ENCODE results near the gene MT1B.

Gene MT1B

DNA sequence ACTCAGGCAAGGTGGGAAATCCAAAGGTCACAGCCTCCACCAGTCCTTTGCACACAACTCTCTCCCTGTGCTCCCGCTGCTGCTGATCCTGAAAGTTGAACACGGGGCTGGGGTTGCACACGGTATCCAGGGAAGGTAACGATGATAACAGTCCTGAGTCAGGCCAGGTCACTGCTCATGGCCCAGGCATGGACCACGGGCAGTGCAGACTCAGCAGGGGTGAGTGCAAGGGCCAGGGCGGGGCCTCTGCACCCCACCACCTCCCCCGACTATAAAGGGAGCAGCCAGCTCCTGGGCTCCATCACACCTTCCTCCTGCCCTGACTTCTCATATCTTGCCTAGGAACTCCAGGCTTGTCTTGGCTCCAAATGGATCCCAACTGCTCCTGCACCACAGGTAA, at the start of gene MT1B:
Gene MT1B (plus strand): TSS at position 301 of the 400 bp plus-strand sequence. CDS start 68 bp downstream, at position 369.
- no peak for DNase-seq (ENCODE audit: low read depth in 3 of 3)

GRCh38 chr16:56603589-56603988, 48.1 kb upstream of the MT1B start:
- no peak for DNase-seq (ENCODE audit: low read depth in 3 of 3)

- DNase-seq (ENCODE audit: low read depth in 3 of 3) = no peak
Observed at GRCh38 chr16:56604966-56605365, 46.7 kb upstream of the MT1B start.

- DNase-seq (ENCODE audit: low read depth in 3 of 3) = no peak
Observed at GRCh38 chr16:56605475-56605874, 46.2 kb upstream of the MT1B start.

DNA sequence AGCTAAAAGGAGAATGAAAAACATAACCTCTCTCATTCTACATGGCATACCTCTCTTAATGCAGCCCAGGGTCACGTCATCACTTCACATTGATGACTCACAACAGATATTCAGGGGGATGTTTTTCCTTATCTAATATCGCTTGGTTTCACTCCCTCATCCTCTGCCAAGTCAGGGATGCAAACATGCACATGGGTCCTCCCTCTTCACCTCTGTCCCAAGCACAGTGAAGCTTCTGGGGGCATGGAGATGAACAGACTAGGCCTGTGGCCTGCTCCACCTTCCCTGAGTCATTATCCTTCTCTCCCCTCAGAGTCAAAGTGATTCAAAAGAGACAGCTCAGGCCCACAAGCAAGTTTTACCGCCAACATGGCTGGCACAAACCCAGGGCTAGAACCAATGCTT, 45.6 kb upstream of the MT1B start:
- DNase-seq (ENCODE audit: low read depth in 3 of 3) = no peak

DNA sequence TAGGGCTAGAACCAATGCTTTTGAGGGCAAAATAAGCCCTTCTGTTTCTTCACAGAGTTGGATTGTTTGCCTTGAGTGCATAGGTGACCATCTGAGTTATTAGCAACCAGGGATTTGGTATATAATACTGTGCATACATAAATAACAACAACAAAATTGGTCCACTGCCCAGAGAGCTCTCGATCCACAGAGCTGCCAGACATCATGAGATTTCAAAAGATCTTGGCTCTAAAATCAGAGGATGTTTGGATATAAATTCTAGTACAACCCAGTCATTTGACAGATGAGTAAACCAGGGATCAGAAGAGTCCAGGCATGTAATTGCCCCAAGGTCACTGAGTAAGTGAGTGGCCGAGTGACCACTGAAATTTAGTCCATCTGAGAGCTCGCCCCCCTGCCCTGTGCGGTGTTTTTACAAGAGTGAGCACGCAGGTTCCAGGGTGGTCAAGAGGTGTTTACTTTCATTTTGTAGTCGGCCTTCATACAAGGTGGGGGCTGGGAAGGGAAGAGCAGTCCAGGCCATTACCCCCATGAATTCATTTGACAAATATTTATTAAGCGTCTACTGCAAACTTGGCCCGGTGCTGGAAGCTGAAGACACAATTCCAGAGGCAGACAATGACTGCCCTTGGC, 45.1 kb upstream of the MT1B start:
- no peak for DNase-seq (ENCODE audit: low read depth in 3 of 3)

DNA sequence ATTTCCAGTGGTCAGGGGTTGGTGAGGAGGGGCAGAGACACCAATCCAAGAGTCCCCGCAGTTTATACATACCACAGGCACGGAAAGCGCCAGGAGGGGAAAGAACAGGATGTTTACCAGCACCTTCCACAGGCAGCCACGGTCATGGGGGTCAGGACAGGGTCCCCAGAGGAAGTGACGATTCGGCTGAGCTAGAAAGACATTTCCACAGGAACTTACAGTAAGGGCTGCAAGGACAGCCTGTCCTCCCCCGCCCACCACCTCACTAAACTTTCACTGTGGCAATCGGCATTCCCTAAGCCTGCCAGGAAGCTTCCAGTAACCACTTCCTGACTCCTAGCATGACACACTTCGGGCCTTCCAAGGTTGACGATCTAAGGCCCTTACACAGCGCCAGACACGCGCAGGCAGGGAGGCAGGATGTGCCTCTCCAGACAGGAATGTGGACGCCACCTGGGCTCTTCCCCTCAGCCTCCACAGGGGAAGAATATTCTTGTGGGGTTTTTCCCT, 44.5 kb upstream of the MT1B start:
- no peak for DNase-seq (ENCODE audit: low read depth in 3 of 3)

DNA sequence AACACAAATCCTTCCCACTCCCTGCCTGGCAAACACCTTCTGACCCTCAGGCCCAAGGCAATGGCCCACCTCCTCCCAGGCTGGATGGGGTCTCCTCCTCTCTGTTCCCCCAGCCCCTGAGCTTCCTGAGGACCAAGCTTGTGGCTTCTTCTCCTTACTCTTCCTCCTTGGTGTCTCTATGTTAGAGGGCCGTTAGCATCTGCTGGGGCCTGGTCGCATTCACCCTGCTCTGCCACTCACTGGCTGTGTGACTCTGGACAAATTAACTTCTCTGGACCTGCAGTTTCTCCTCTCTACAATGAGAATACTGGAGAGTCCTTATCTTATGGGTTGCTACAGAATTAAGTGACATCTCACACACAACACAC, 44.0 kb upstream of the MT1B start:
- no peak for DNase-seq (ENCODE audit: low read depth in 3 of 3)

DNA sequence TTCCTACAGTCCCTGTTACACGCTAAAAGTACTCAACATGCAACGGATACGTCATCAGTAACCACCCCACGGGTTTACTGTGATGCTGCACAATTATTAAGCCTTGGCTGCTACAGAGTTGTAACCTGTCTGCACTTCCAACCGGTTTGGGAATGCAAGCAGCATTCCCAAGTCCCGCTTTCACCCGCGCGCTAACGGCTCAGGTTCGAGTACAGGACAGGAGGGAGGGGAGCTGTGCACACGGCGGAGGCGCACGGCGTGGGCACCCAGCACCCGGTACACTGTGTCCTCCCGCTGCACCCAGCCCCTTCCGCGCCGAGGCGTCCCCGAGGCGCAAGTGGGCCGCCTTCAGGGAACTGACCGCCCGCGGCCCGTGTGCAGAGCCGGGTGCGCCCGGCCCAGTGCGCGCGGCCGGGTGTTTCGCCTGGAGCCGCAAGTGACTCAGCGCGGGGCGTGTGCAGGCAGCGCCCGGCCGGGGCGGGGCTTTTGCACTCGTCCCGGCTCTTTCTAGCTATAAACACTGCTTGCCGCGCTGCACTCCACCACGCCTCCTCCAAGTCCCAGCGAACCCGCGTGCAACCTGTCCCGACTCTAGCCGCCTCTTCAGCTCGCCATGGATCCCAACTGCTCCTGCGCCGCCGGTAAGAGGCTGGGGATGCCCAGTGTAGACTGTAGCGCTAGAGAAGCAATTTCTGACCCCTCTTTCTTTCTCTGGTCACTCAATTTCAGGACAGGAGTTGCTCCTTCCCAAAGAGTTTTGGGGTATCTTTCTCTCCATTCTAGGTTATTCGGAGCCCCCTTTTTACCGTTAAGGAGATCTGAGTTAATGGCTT, 43.4 kb upstream of the MT1B start, which contains the start of gene MT2A:
Gene MT2A (plus strand): TSS at position 542 of the 833 bp plus-strand sequence. CDS start 72 bp downstream, at position 614.
- peak; percentile 73 to 82 (median 74) for DNase-seq (ENCODE audit: low read depth in 3 of 3)

GRCh38 chr16:56608876-56609462, 42.7 kb upstream of the MT1B start:
- DNase-seq (ENCODE audit: low read depth in 3 of 3) = no peak

DNA sequence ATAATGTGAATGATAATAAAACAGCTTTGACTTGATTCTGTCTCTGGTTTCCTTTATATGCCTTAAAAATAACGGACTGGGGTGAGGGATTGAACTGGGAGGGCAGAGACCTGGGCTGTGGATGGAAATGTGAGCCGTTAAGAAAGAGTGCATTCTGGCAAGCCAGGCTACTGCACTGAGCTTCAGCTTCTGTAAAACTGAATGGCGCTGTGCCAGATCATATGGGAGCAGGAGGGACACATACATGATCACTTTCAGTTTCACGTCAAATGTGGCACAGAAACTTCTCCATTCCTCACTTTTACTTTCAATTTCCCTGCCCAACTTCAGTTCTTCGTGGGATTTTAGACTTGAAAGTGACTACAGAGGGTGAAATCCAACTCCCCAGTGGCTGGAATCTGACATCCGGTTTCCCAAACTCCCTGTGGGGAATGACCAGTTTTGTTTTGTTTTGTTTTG, 42.2 kb upstream of the MT1B start:
- DNase-seq (ENCODE audit: low read depth in 3 of 3) = peak in 2 of 3 experiments; percentile 51 to 63

DNA sequence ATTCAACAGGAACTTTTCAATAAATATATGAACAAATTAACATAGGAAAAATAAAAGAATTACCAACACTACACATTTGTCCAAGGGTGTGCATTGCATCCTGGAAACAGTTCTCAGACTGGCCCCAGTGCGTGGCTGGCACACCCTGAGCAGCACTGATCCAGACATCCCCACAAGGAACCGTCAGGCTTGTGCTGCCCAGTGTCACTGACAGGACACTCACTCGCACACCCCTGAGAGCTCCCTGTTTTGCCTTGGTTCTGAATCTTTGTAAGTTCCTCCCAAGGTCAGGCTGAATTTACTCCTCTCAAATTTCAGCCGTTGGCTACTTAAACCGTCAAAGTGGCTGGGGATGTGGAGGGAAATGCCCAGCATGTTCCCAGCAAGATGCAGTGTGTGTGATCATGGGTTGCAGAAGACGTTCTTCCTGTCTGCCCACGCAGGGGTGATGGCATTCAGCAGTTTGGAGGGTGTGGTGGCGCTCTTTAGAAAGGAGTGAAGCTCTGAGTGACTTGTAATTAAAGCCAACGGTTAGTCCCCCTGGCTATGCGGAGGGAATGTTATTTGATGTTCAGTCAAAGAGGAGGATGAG, 41.6 kb upstream of the MT1B start:
- DNase-seq (ENCODE audit: low read depth in 3 of 3) = peak in 2 of 3 experiments; percentile 68 to 72

GRCh38 chr16:56610609-56611111, 41.0 kb upstream of the MT1B start:
- DNase-seq (ENCODE audit: low read depth in 3 of 3) = no peak

- no peak for DNase-seq (ENCODE audit: low read depth in 3 of 3)
Observed at GRCh38 chr16:56611281-56611833, 40.3 kb upstream of the MT1B start.

DNA sequence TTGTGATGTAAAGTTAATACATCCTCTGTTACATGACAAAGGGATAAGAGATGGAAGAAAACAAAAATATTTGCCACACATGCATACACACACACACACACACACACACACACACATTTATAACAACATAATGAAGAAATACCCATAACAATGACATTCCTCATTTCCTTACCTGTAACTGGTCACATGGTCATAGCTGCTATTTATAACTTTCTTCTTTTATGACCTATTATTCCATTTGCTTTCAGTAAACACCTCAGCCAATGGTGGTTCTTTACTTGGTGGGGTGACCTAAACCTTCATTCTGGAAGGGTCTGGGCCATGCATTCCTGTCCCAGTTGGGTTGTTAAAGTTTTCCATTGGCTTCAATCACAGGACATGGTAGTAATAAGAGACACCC, 38.0 kb upstream of the MT1B start:
- DNase-seq (ENCODE audit: low read depth in 3 of 3) = no peak

- no peak for DNase-seq (ENCODE audit: low read depth in 3 of 3)
Observed at GRCh38 chr16:56614549-56614991, 37.1 kb upstream of the MT1B start.

DNA sequence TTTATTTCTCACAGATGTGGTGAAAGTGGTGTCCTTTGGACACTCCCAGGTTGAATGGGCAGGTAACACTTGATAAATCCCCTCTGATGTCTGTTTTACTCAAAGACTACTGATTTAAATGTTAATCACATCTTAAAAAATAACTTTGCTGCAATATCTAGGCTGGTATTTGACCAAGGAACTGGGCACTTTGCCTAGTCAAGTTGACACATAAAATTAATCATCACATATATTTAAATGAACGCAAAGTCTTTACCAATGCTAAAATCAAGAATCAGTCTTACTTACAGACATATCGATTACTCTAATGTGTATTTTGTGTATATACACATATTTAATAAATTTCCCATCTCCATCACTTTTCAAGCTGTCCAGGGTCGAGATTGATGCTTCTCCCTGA, 36.3 kb upstream of the MT1B start:
- DNase-seq (ENCODE audit: low read depth in 3 of 3) = no peak

GRCh38 chr16:56616608-56617211, 35.0 kb upstream of the MT1B start:
- no peak for DNase-seq (ENCODE audit: low read depth in 3 of 3)

DNA sequence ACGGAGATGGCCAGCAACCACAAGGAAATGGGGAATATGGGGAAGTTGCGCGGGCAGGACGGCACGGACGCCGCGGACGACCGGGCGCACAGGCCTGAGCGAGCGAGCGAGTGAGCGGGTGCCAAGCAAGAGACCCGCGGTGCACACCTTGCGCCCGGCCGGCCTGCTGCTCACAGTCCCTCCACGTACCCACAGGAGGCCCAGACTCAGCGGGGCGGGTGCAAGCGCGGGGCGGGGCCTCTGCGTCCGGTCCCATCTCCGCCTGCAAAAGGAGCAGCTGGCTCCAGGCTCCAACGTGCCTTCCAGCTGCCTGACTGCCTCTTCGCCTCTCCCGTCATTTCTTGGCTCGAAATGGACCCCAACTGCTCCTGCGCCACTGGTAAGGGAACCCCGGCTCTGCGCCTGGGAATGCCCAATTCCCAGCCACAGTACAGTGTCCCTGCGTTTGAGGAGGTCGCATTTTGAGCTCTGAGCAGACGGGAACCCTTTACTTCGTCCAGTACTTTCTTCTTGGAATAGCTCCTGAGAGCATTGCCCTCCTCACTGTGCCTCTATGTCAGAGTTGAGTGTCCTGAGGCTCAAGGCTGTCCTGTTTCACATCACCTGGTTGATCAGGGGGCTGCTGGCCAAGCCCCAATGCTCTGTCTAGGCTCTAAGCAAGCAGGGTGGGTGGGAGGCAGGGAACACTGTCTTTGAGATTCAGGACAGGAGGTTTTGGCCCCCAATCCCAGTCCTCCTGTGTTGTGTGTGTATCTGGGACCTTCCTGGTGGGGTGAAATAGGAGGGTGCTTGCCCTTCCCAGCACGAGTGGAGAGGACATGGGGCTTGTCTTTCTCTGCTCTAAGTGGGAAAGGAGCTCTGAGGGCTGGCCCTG, 34.2 kb upstream of the MT1B start:
- DNase-seq (ENCODE audit: low read depth in 3 of 3) = peak in 1 of 3 experiments; percentile 31

- DNase-seq (ENCODE audit: low read depth in 3 of 3) = no peak
Observed at GRCh38 chr16:56618138-56618537, 33.5 kb upstream of the MT1B start.
